HG03159 (cell line): ENCODE results near the gene TUBGCP2.
"Not testable (repeated sequence)": the region's sequence is repeated elsewhere in the genome, so short reads cannot be mapped to it uniquely, and the experiment has no call there.

Source experiments
- ATAC-seq: cut with Tn5 transposase; IDR thresholded peaks from one replicate; pipeline ENCODE4 v1.9.1; 2021; ENCODE audit warnings: mild to moderate bottlenecking, moderate library complexity; ENCODE audit not compliant: unreplicated experiment

The TUBGCP2 gene

DNA sequence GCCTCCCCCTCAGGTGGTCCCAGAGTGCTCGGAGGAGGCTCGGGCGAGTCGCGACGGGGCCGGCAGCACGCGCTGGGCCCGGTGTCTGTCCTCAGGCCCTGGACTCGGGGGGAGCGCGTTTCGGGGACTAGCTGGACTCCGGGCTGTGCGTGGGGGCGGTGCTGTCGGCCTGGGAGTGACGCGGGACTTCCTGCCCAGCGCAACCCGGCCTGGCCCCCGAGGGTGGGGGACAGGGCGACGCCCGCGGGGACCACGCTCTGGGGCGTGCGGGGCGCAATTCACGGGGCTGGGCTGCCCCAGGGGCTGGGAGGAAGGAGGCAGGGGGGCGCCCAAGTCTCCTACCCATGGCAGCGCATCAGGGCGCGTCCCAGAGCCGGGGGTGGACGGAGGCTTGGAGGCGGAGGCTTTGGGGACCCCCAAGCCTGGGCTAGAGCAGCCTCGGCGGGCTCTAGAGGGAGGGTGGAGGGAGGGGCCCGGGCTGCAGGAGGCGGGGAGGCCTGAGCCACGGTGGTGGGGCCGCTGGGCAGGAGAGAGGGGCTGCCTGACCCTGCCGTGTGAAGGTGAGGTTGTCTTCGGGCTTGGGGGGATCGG is 73.3 kb downstream of the TUBGCP2 start:
- ATAC-seq = no peak

DNA sequence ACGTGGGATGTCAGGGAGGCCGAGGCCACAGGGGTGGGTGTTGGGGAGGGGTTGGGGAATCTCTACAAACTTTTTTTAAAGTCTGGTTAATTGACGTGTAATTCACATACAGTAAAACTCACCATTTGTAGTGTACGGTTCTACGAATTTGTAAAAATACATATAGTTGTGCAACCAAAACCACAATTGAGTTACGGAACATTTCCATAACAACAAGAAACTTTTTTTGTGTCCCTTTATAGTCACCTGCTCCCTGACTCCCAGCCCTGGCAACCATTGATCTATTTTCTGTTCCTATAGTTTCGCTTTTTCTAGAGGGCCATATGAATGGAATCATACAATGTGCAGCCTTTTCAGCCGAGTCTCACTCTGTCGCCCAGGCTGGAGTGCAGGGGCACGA is 73.9 kb downstream of the TUBGCP2 start:
- not testable (repeated sequence) for ATAC-seq

DNA sequence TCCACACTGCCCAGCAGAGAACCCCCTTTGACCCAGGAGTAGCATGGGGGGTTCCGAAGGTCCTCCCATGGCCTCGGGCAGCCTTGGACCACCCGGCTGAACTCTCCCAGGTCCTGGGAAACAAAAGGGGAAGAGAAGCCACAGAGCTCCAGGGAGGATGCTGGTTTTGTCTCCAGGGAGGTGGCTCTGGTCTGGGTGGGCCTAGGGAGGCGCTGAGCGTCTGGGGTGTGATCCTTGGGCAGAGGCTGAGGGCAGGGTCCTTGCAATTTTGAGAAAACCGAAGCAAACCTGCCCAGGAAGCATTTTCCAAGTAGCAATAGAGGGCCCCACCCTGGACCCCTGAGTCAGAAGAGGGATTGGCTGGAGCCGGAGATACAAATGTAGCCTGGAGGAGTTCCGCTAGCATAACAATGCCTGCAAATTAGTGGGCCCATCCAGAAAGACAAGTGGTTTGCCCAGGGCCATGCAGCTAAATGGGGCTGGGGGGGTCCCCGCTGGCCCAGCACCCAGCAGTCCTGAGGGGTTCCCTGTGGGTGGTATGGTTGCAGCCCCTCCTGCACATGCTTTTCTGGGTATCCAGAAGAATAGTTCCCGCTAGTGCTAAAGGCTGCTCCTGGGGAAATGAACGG is 76.6 kb downstream of the TUBGCP2 start:
- no peak for ATAC-seq

DNA sequence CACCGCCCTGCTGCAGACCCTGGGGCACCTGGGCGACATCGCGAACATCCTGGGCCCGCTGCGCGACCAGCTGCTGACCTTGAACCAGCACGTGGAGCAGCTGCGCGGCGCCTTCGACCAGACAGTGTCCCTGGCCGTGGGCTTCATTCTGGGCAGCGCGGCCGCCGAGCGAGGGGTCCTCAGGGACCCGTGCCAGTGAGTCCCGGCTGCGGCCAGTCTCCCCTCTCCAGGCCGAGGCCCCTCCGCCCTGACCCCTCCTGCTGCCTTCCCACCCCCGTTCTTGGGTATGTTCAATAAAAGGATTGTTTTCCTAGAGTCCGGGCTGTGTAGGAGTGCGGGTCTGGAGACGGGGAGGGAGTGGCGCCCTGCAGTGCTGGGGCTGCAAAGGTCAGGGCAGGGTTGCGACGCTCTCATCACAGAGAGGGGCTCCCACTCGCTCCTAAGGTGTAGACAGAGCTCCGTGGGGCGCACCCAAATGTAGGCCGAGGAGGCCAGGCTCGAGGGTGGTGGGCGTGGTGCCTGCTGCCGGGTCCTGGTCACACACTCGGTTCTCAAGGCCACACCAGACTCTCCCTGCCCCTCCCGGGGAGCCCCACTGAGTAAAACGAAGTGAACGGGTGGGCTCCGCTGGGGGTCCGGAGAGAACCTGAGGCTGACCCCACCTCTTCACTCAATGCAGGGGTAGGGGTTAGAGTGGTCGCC is 77.3 kb downstream of the TUBGCP2 start:
- ATAC-seq = no peak

DNA sequence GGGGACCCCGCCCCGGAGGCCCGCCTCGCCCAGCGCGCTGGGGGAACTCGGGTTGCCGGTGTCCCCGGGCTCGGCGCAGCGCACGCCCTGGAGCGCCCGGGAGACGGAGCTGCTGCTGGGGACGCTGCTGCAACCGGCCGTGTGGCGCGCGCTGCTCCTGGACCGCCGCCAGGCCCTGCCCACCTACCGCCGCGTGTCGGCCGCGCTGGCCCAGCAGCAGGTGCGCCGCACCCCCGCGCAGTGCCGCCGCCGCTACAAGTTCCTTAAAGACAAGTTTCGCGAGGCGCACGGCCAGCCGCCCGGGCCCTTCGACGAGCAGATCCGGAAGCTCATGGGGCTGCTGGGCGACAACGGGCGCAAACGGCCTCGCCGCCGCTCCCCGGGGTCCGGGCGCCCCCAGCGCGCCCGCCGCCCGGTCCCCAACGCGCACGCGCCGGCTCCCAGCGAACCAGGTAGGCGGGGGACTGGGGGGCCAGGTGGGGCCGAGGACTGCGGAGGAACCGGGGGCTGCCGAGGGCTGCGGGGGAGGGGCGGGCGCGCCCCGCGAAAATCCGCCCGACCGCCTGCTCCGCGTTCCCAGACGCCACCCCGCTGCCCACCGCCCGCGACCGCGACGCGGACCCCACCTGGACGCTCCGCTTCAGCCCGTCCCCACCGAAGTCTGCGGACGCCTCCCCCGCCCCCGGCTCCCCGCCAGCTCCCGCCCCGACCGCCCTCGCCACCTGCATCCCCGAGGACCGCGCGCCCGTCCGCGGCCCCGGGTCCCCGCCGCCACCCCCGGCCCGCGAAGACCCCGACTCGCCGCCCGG is 78.1 kb downstream of the TUBGCP2 start:
- ATAC-seq = no peak

DNA sequence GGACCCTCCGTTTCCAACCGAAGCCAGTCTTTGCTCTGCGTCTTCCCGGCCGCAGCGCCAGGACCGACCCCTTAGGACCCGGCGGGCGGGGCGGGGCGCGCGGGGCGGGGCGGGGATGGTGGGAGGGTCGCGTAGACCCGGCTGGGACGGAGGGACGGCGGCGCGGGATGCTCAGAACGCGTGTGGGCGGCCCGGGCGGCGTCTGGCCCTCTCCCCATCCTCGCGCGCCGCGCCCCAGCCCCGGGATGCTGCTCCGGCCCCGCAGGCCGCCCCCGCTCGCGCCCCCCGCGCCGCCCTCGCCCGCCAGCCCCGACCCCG is 78.7 kb downstream of the TUBGCP2 start, which contains the start of gene UTF1:
TSS of gene UTF1 (plus strand) at position 174 of the 318 bp plus-strand sequence. CDS start at position 246, 72 bp downstream.
- ATAC-seq = no peak

DNA sequence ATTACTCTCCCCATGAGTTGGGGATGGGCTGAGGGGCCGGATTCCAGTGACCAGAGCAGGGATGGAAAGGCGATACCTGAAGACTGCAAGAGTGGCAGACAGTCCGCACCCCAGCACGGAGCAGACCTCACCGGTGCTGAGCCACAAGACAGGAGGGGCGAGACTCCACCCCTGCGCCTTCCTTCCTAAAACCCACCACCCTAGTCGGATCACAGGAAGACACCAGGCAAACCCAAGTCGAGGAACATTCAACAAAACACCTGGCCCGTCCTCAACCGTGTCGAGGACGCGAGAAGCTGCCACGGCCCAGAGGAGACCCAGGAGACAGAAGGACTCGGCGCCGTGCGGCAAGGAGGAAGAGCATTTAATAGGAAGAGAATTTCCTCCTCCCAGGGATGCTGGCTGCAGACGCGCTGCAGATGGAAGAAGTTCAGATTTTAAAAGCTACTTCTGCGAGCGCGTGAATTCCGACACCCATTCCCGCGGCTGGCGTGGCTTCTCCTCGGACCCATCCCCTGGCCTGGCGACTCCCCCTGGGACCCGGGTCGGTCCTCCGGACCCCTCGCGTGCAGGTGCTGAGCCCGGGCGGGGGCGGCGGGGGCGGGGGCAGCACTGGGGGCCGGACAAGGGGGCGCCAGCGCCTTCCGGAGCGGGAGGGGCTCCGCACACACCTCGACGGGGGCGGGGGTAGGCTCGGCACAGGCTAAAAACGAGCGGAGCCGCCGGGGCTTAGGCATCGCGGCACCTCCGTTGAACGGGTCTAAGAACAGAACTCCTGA is 79.2 kb downstream of the TUBGCP2 start:
- no peak for ATAC-seq
